Stomach (tissue), 4 donors: Measurements from ENCODE around the gene LILRB3.
"Not testable (repeated sequence)": the region's sequence is repeated elsewhere in the genome, so short reads cannot be mapped to it uniquely, and the experiment has no call there.

Experiments
- CTCF ChIP-seq, 7 experiments: fragments of 450-650 bp in 4 of 7; fragments of 200-600 bp in 3 of 7; sonication (generic) in 3 of 7; IDR thresholded peaks; one replicate each; pipeline ENCODE4 v1.5.1; 2016 to 2019; ENCODE audit warnings: antibody characterized with exemption in 7 of 7, control low read depth in 2 of 7, mild to moderate bottlenecking in 1 of 7
- POLR2A ChIP-seq, 4 donors: fragments of 450-650 bp; IDR thresholded peaks; one replicate each; pipeline ENCODE4 v1.6.1; 2016; ENCODE audit warnings: antibody characterized with exemption in 4 of 4, control low read depth in 2 of 4, mild to moderate bottlenecking in 1 of 4, moderate library complexity in 1 of 4
- POLR2AphosphoS5 ChIP-seq, 3 donors: sonication (generic); formaldehyde crosslinking; IDR thresholded peaks; one replicate each; pipeline ENCODE4 v1.6.1; 2016; ENCODE audit warnings: antibody characterized with exemption in 3 of 3

- not testable (repeated sequence) for TF ChIP-seq CTCF, POLR2AphosphoS5, POLR2A (IDR thresholded peaks at IDR 0.05)
Measured at GRCh38 chr19:54272181-54272580, 49.4 kb upstream of the LILRB3 start.
